Activated CD4-positive, alpha-beta T cell treated with anti-CD3 and anti-CD28 coated beads for 4 hours (primary cell): ENCODE results near the gene NFATC2.
"Not testable (repeated sequence)": the region's sequence is repeated elsewhere in the genome, so short reads cannot be mapped to it uniquely, and the experiment has no call there.

Experiments
- DNase-seq, 2 donors: peaks; one replicate each; pipeline ENCODE4 v3.0.0-alpha.2; 2020

NFATC2 gene

GRCh38 chr20:51346686-51347485, 195.6 kb downstream of the NFATC2 start:
- no peak for DNase-seq

- DNase-seq, result no peak
Measured at GRCh38 chr20:51345601-51346101, 196.9 kb downstream of the NFATC2 start.

- not testable (repeated sequence) for DNase-seq
Measured at GRCh38 chr20:51343802-51344201, 198.7 kb downstream of the NFATC2 start.

GRCh38 chr20:51342510-51343236, 199.8 kb downstream of the NFATC2 start:
- no peak for DNase-seq

- no peak for DNase-seq
Measured at GRCh38 chr20:51341581-51341980, 200.9 kb downstream of the NFATC2 start.

- DNase-seq, result no peak
Measured at GRCh38 chr20:51340451-51340840, 202.1 kb downstream of the NFATC2 start.

GRCh38 chr20:51339721-51340450, 202.6 kb downstream of the NFATC2 start:
- no peak for DNase-seq

GRCh38 chr20:51338692-51339440, 203.7 kb downstream of the NFATC2 start:
- no peak for DNase-seq

- no peak for DNase-seq
Measured at GRCh38 chr20:51337126-51337805, 205.3 kb downstream of the NFATC2 start.
